ENCODE data around the gene MCM3AP. TPM values are rescaled to one million over a fixed set of nuclear protein-coding genes. Genes with fewer than 3 reads are reported as not detected.

MCM3AP gene
- total RNA-seq, 1 donor from 2014 or later, result 237 TPM

DNA sequence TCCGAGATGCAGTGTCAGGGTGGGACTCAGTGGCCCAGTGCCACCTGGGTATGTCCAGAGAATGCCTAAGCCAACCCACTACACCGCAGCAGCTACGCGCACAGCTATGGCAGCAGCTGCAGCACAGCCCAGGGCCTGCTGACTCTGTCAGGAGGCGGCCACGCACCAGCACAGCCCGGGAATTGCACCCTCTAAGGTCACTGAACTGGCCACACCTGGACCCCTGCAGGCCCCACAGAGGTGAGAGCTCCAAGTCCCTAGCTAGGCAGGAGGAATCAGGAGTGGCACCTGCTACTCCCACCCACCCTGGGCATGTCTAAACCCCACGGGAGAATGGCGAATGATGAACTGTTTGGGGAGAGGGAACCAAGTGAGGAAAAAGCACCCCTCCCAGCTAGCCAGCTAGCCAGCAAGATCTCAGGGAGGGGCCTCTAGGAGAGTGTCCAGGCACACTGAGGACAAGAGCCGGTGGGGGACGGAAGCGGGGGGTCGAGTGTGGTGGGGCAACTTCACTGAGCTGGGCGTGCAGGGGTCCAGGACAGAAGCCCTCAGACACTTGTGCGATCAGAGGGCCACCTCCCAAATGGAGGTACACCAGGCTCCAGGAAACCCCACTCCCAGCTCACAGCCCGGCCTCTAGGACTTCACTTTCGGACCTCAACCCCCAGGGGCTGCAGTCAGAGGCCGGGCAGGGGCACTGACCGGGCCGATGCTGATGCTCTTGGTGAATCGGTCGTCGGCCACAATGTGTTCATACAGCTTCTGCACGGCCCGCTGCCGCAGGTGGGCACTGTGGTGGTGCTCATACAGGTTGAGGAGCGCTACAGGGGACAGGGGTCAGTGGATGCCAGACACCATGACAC, 70.7 kb downstream of the MCM3AP start:
- Histone ChIP-seq H3K27ac (ENCODE audit: low read depth, low read length) (no peak overlapping the region), H3K4me1 (ENCODE audit: control insufficient read depth in 3 of 3, insufficient read depth in 3 of 3, low read length in 3 of 3) (peaks cover 0 to 9% (median 7%) of the 10 kb centered on the region in 3 donors), H3K4me3 (ENCODE audit: low read length in 3 of 3) (no peak overlapping the region), H3K9ac (ENCODE audit: low read depth in 1 of 3, low read length in 3 of 3) (no peak overlapping the region), H3K36me3 (ENCODE audit: control insufficient read depth in 3 of 3, insufficient read depth in 3 of 3, low read length in 3 of 3) (peaks cover 43 to 59% (median 51%) of the 10 kb centered on the region in 3 donors), H3K27me3 (ENCODE audit: control insufficient read depth in 3 of 3, insufficient read depth in 3 of 3, low read length in 3 of 3) (no peaks in the 10 kb centered on the region), H3K9me3 (ENCODE audit: control insufficient read depth in 3 of 3, low read length in 3 of 3) (no peaks in the 10 kb centered on the region)

DNA sequence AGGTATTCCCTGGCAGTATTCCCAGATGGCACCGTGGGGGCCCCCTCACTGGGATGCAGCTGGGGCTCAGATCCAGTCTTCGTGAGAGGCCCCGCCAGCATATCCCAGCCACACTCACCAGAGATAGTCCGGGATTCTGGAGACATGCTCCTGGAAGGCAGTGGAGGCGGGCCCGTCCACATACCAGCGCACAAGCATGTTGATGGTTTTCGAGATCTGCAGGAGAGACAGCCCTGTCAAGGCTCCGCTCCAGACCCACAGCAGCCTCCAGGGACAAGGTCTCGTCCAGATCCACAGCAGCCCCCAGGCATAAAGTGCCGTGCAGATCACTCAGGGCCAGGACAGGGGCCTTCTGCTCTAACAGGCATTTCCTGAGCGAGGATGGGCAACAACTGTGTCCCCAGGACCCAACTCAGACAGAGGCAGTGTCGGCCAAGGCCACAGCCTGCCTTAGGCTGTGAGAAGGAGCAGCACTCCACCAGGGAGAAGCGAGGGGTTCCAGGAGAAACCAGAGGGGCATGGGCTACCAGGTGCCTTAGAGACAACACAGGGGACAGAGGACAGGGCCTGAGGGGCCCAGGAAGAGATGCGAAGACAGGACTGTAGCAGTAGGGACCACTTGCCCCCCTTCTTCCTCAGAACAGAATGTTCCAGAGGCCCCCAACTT, 71.7 kb downstream of the MCM3AP start:
- Histone ChIP-seq H3K9me3 (ENCODE audit: control insufficient read depth in 3 of 3, low read length in 3 of 3) (no peaks in the 10 kb centered on the region), H3K9ac (ENCODE audit: low read depth in 1 of 3, low read length in 3 of 3) (no peak overlapping the region), H3K27me3 (ENCODE audit: control insufficient read depth in 3 of 3, insufficient read depth in 3 of 3, low read length in 3 of 3) (no peaks in the 10 kb centered on the region), H3K4me3 (ENCODE audit: low read length in 3 of 3) (no peak overlapping the region), H3K36me3 (ENCODE audit: control insufficient read depth in 3 of 3, insufficient read depth in 3 of 3, low read length in 3 of 3) (peaks cover 38 to 59% (median 54%) of the 10 kb centered on the region in 3 donors), H3K27ac (ENCODE audit: low read depth, low read length) (no peak overlapping the region), H3K4me1 (ENCODE audit: control insufficient read depth in 3 of 3, insufficient read depth in 3 of 3, low read length in 3 of 3) (peaks cover 0 to under 1% (median 0%) of the 10 kb centered on the region in 3 donors)

DNA sequence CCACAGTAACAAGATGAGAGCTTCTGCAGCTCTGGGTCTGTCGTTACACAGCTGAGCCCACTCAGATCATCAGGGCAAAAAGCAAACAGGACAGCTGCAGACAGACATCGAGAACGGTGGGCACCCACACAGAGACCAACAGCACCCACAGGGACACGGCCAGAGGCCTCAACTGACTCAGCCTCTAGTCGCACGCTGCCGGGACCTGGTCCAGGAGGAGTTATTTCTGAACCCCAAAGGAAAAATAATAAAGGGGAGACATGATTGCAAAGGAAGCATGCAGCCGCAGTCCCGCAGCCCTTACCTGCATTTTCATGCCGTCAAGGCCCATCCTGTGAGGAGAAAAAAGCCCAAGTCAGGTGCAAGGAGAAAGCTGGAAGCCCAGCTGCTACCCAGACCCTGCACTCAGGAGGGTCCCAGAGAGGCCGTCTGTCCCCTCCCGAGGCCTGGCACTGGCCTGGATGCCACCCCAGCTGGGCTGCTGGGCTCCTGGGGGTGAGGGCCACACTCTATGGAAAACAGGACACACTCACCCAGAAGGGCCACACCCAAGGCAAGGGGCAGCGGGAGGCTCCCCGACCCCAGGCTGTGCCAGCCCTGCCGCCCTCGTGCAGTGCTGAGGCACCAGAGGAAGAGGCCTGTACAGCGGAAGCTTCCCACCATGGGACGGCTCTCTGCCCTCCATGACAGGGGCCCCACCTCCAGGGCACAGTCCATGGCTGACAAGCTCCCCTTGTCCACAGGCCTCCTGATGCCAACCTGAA, 72.5 kb downstream of the MCM3AP start:
- Histone ChIP-seq H3K4me3 (ENCODE audit: low read length in 3 of 3) (no peak overlapping the region), H3K27ac (ENCODE audit: low read depth, low read length) (no peak overlapping the region), H3K27me3 (ENCODE audit: control insufficient read depth in 3 of 3, insufficient read depth in 3 of 3, low read length in 3 of 3) (no peaks in the 10 kb centered on the region), H3K36me3 (ENCODE audit: control insufficient read depth in 3 of 3, insufficient read depth in 3 of 3, low read length in 3 of 3) (peaks cover 42 to 67% (median 60%) of the 10 kb centered on the region in 3 donors), H3K9ac (ENCODE audit: low read depth in 1 of 3, low read length in 3 of 3) (no peak overlapping the region), H3K9me3 (ENCODE audit: control insufficient read depth in 3 of 3, low read length in 3 of 3) (no peaks in the 10 kb centered on the region), H3K4me1 (ENCODE audit: control insufficient read depth in 3 of 3, insufficient read depth in 3 of 3, low read length in 3 of 3) (no peaks in the 10 kb centered on the region)

DNA sequence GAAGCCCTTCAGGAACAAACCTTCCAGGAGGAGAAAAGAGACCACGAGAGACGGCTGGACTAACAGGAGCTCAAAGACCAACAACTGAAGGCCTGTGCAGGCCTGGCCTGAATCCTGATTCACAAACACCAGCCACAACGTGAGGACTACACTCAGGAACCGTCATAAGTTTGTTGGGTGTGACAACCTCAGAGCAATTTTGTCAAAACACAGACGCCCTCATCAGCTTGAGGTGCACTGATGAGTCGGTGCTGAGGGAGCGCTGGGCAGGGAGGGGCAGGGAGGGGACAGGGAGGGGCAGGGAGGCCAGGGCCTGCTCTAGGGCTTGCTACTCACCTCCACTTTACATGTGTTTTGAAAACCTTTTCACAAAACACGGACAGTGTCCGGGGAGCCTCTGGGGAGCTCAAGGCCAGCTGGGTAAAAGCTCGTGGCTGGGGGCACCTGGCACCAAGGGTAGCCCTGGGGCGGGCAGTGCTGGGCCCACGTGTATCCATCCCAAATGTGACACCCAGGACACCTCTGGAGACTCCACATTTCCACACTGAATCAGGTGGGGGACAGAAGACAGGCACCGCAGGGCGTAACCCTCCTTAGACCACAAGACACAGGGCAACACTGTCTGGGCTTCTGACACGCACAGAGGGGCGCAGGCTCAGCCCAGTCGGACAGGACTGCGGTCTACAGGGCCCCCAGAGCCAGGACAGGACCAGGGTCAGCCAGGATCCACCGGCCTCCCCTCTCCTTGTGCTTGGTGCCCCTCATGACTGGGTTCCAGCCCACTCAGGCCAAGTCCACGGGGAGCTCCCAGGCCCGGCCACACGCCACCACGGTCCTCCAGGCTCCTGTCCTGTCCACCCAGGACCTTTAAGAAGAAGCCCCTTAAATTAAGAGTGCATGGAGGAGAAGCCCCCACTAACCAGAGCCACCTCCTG, 73.4 kb downstream of the MCM3AP start:
- no peak overlapping the region for H3K27ac ChIP-seq (ENCODE audit: low read depth, low read length)
- H3K9me3 ChIP-seq (ENCODE audit: control insufficient read depth in 3 of 3, low read length in 3 of 3), result no peaks in the 10 kb centered on the region
- peaks cover 51 to 72% (median 69%) of the 10 kb centered on the region in 3 donors for H3K36me3 ChIP-seq (ENCODE audit: control insufficient read depth in 3 of 3, insufficient read depth in 3 of 3, low read length in 3 of 3)
- H3K27me3 ChIP-seq (ENCODE audit: control insufficient read depth in 3 of 3, insufficient read depth in 3 of 3, low read length in 3 of 3), result no peaks in the 10 kb centered on the region
- no peaks in the 10 kb centered on the region for H3K4me1 ChIP-seq (ENCODE audit: control insufficient read depth in 3 of 3, insufficient read depth in 3 of 3, low read length in 3 of 3)
- H3K4me3 ChIP-seq (ENCODE audit: low read length in 3 of 3), result no peak overlapping the region
- H3K9ac ChIP-seq (ENCODE audit: low read depth in 1 of 3, low read length in 3 of 3), result no peak overlapping the region

DNA sequence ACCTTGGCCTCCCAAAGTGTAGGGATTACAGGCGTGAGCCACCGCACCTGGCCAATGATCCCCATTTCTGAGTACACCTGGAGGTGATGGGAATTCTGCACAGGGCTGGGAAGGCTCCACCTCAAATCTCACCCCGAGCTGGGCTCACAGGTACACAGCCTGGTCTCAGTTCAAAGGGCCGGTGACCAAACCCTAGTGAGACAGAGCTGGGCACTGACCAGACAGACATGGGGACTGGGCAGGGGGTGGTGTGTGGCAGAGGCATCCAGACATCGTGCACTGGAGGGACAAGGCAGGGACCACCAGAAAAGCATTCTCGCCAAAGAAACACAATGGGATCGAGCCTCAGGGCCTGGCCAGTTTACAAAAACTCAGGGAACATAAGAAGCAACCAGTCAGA, 74.0 kb downstream of the MCM3AP start:
- Histone ChIP-seq H3K4me1 (ENCODE audit: control insufficient read depth in 3 of 3, insufficient read depth in 3 of 3, low read length in 3 of 3) (no peaks in the 10 kb centered on the region), H3K9me3 (ENCODE audit: control insufficient read depth in 3 of 3, low read length in 3 of 3) (no peaks in the 10 kb centered on the region), H3K36me3 (ENCODE audit: control insufficient read depth in 3 of 3, insufficient read depth in 3 of 3, low read length in 3 of 3) (peaks cover 54 to 75% (median 72%) of the 10 kb centered on the region in 3 donors), H3K4me3 (ENCODE audit: low read length in 3 of 3) (no peak overlapping the region), H3K9ac (ENCODE audit: low read depth in 1 of 3, low read length in 3 of 3) (no peak overlapping the region), H3K27ac (ENCODE audit: low read depth, low read length) (no peak overlapping the region), H3K27me3 (ENCODE audit: control insufficient read depth in 3 of 3, insufficient read depth in 3 of 3, low read length in 3 of 3) (no peaks in the 10 kb centered on the region)

DNA sequence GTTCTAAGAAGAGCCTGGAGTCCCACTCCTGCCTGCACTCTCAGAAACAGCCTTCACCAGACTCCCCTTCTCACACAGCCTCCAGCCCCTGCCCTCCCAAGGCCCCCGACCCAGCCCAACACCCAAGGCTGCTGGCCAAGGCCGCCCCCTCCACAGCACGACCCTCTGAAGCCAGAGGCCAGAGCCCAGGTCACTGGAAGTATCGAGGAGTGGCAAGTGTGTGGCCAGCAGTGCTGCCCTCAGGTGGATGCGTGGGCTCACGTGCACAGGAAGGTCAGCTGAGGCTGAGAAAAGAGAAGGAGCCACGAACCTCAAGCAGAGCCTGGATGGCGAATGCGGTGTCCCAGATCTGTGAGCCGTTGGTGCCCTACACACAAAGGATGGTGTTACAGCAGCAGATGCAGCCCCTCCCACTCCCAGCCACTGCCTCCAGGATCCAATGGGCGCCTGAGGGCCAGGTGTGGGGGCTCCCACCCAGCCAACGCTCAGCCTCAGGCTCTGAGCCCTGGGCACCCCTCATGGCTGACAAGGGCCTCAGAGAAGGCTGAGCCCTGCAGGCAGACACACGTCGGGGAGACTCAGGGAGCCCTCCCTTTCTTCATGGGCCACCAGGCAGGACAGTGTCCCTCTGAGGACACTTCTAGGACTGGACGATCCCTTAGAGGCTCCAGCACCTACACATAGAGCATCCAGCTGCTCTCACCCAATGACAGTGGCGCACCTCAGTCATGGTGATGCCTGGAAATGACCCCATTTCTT, 74.9 kb downstream of the MCM3AP start:
- Histone ChIP-seq H3K4me3 (ENCODE audit: low read length in 3 of 3) (no peak overlapping the region), H3K9ac (ENCODE audit: low read depth in 1 of 3, low read length in 3 of 3) (no peak overlapping the region), H3K4me1 (ENCODE audit: control insufficient read depth in 3 of 3, insufficient read depth in 3 of 3, low read length in 3 of 3) (no peaks in the 10 kb centered on the region), H3K9me3 (ENCODE audit: control insufficient read depth in 3 of 3, low read length in 3 of 3) (no peaks in the 10 kb centered on the region), H3K27ac (ENCODE audit: low read depth, low read length) (no peak overlapping the region), H3K27me3 (ENCODE audit: control insufficient read depth in 3 of 3, insufficient read depth in 3 of 3, low read length in 3 of 3) (no peaks in the 10 kb centered on the region), H3K36me3 (ENCODE audit: control insufficient read depth in 3 of 3, insufficient read depth in 3 of 3, low read length in 3 of 3) (peaks cover 57 to 75% (median 72%) of the 10 kb centered on the region in 3 donors)

DNA sequence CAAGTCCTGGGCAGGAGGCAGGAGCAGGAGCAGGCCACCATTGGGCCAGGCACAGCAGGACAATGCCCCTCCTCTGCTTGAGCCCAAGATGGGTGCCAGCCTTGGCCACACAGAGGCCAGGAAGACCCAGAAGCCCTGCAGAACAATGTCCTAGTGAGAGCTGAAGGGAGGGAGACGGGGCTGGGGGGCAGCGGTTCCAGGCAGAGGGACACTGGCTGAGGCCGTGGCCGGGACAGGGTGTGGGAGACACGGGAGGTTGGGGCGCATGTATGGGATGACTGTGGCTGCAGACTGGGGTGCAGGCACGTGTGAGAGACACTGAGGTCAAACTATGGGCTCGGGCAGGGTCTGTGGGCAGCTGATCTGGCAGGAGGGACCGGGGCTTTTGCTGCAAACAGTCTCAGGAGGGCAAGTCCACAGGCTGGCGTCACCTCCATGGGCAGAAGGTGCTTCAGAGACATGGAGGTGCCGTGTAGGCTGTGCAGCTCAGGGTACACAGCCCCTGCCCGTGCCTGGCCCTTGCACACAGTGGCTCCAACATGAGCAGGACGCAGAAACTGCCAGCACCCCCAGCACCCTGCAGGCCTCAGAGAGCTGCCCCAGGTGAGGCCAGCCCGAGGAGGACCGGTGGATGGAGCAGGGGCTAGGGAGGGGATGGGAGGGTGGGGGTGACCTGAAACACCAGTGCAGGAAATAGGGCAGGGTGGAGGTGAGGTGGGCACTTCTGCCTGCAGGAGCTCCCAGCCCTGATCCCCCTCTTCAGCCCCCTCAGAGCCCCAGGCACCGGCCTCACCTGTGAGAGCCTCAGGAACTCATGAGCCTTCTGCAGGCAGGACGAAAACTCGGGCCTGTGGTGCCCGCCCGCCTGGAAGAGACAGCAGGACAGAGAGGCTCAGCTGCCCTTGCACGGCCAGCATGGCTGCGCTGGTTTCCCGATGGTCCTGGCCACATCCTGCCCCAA, 76.4 kb downstream of the MCM3AP start:
- H3K9me3 ChIP-seq (ENCODE audit: control insufficient read depth in 3 of 3, low read length in 3 of 3), result no peaks in the 10 kb centered on the region
- no peak overlapping the region for H3K9ac ChIP-seq (ENCODE audit: low read depth in 1 of 3, low read length in 3 of 3)
- H3K4me1 ChIP-seq (ENCODE audit: control insufficient read depth in 3 of 3, insufficient read depth in 3 of 3, low read length in 3 of 3), result no peaks in the 10 kb centered on the region
- H3K27ac ChIP-seq (ENCODE audit: low read depth, low read length), result no peak overlapping the region
- no peak overlapping the region for H3K4me3 ChIP-seq (ENCODE audit: low read length in 3 of 3)
- H3K36me3 ChIP-seq (ENCODE audit: control insufficient read depth in 3 of 3, insufficient read depth in 3 of 3, low read length in 3 of 3), result peaks cover 60 to 75% (median 66%) of the 10 kb centered on the region in 3 donors
- no peaks in the 10 kb centered on the region for H3K27me3 ChIP-seq (ENCODE audit: control insufficient read depth in 3 of 3, insufficient read depth in 3 of 3, low read length in 3 of 3)

DNA sequence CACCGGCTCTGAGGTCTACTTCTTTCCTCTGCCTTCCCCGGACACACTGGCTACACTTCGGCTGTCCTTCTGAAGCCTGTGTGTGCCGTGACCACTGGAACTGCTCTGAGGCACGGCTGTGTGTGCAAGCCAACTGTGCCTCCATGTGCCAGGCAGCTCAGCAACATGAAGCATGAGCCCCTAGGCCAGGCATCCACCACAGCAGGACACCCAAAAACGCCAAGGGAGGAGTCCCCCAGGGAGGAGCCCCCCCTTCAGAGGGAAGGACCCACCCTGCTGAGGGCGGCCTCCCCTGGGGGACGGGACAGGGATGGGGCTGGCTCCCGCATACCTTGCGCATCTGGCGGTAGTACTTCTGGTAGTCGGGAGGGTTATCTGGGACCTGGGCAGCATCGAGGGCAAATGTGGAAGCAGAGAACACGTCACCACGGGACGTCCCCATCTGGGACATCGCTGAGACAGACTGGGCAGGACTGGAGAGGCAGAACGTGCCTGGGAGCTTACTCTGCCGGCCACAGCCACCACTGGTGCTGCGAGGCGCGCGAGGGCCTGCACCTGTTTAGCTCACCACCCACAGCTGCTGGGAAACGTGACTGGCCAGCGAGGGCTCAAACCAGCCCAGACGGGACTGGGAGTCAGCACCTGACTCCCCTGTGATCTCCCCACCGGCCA, 77.4 kb downstream of the MCM3AP start:
- Histone ChIP-seq H3K36me3 (ENCODE audit: control insufficient read depth in 3 of 3, insufficient read depth in 3 of 3, low read length in 3 of 3) (peaks cover 53 to 70% (median 64%) of the 10 kb centered on the region in 3 donors), H3K4me1 (ENCODE audit: control insufficient read depth in 3 of 3, insufficient read depth in 3 of 3, low read length in 3 of 3) (no peaks in the 10 kb centered on the region), H3K27me3 (ENCODE audit: control insufficient read depth in 3 of 3, insufficient read depth in 3 of 3, low read length in 3 of 3) (no peaks in the 10 kb centered on the region), H3K27ac (ENCODE audit: low read depth, low read length) (no peak overlapping the region), H3K9ac (ENCODE audit: low read depth in 1 of 3, low read length in 3 of 3) (no peak overlapping the region), H3K9me3 (ENCODE audit: control insufficient read depth in 3 of 3, low read length in 3 of 3) (no peaks in the 10 kb centered on the region), H3K4me3 (ENCODE audit: low read length in 3 of 3) (no peak overlapping the region)
